WTC11 (cell line): ENCODE data around the gene NUP210. TPM values are rescaled to one million over a fixed set of nuclear protein-coding genes. Genes with fewer than 3 reads are reported as not detected.

Experiments used
- ATF3 ChIP-seq: sonication (generic); formaldehyde crosslinking; conservative IDR thresholded peaks from 2 replicates; pipeline ENCODE4 v1.8.1; 2022; ENCODE audit warnings: mild to moderate bottlenecking, missing genetic modification reagents
- ATF6 ChIP-seq: sonication (generic); formaldehyde crosslinking; IDR thresholded peaks from 2 replicates; pipeline ENCODE4 v1.8.1; 2023; ENCODE audit warnings: mild to moderate bottlenecking, missing genetic modification reagents
- CREB1 ChIP-seq: sonication (generic); formaldehyde crosslinking; IDR thresholded peaks from 2 replicates; pipeline ENCODE4 v1.8.0; 2023; ENCODE audit warnings: mild to moderate bottlenecking, missing genetic modification reagents
- ERG ChIP-seq: fragments of 250-450 bp; sonication (Bioruptor Pico); IDR thresholded peaks from 2 replicates; pipeline ENCODE4 v1.8.0; 2021; ENCODE audit warnings: mild to moderate bottlenecking
- FOXP1 ChIP-seq: sonication (generic); formaldehyde crosslinking; IDR thresholded peaks from 2 replicates; pipeline ENCODE4 v1.8.0; 2022; ENCODE audit warnings: missing genetic modification reagents, mild to moderate bottlenecking, moderate library complexity, borderline replicate concordance
- GABPB1 ChIP-seq: sonication (generic); formaldehyde crosslinking; IDR thresholded peaks from 2 replicates; pipeline ENCODE4 v1.8.1; 2023; ENCODE audit warnings: mild to moderate bottlenecking, missing genetic modification reagents
- HMGA2 ChIP-seq: fragments of 250-450 bp; sonication (Bioruptor Pico); IDR thresholded peaks from 2 replicates; pipeline ENCODE4 v1.4.0; 2021; ENCODE audit warnings: mild to moderate bottlenecking, moderate library complexity
- MYBL2 ChIP-seq: sonication (generic); formaldehyde crosslinking; IDR thresholded peaks from 2 replicates; pipeline ENCODE4 v1.8.1; 2023; ENCODE audit warnings: mild to moderate bottlenecking, moderate library complexity, missing genetic modification reagents
- NFATC4 ChIP-seq: fragments of 250-450 bp; sonication (Bioruptor Pico); IDR thresholded peaks from 2 replicates; pipeline ENCODE4 v1.9.0; 2021; ENCODE audit warnings: mild to moderate bottlenecking
- NFE2L1 ChIP-seq: sonication (generic); formaldehyde crosslinking; IDR thresholded peaks from 2 replicates; pipeline ENCODE4 v1.8.1; 2023; ENCODE audit warnings: missing genetic modification reagents
- NFYB ChIP-seq: sonication (generic); formaldehyde crosslinking; conservative IDR thresholded peaks from 2 replicates; pipeline ENCODE4 v1.8.0; 2022; ENCODE audit warnings: low read depth, missing genetic modification reagents
- OVOL2 ChIP-seq: fragments of 250-450 bp; sonication (Bioruptor Pico); IDR thresholded peaks from 2 replicates; pipeline ENCODE4 v1.9.0; 2021; ENCODE audit warnings: mild to moderate bottlenecking, borderline replicate concordance
- TEAD1 ChIP-seq: sonication (generic); formaldehyde crosslinking; IDR thresholded peaks from 2 replicates; pipeline ENCODE4 v1.8.0; 2022; ENCODE audit warnings: mild to moderate bottlenecking, missing genetic modification reagents
- USF2 ChIP-seq: sonication (generic); formaldehyde crosslinking; IDR thresholded peaks from 2 replicates; pipeline ENCODE4 v1.8.1; 2023; ENCODE audit warnings: mild to moderate bottlenecking, missing genetic modification reagents, moderate library complexity
- ZBTB21 ChIP-seq: sonication (generic); formaldehyde crosslinking; IDR thresholded peaks from 2 replicates; pipeline ENCODE4 v1.8.1; 2023; ENCODE audit warnings: mild to moderate bottlenecking, missing genetic modification reagents, borderline replicate concordance
- ZNF232 ChIP-seq: sonication (generic); formaldehyde crosslinking; IDR thresholded peaks from 2 replicates; pipeline ENCODE4 v1.8.0; 2022; ENCODE audit warnings: mild to moderate bottlenecking, missing genetic modification reagents
- ZNF317 ChIP-seq: sonication (generic); formaldehyde crosslinking; IDR thresholded peaks from 2 replicates; pipeline ENCODE4 v1.8.1; 2023; ENCODE audit warnings: low read depth, mild to moderate bottlenecking, moderate library complexity, missing genetic modification reagents, borderline replicate concordance
- ZNF423 ChIP-seq: fragments of 250-450 bp; sonication (Bioruptor Pico); IDR thresholded peaks from 2 replicates; pipeline ENCODE4 v2.1.2; 2022; ENCODE audit warnings: mild to moderate bottlenecking, moderate library complexity
- ZSCAN18 ChIP-seq: fragments of 250-450 bp; sonication (Bioruptor Pico); IDR thresholded peaks from 2 replicates; pipeline ENCODE4 v2.1.2; 2022; ENCODE audit warnings: mild to moderate bottlenecking, moderate library complexity
- total RNA-seq: library from RNA; stranded (reverse); gene quantifications from 3 replicates; pipeline ENCODE4 v1.2.3, GENCODE V29; 2021
- TF ChIP-seq, protein P1 (sequence below): sonication (generic); formaldehyde crosslinking; IDR thresholded peaks from 2 replicates; pipeline ENCODE4 v1.8.0; 2022; ENCODE audit warnings: missing genetic modification reagents
- TF ChIP-seq, protein P2 (sequence below): sonication (generic); formaldehyde crosslinking; IDR thresholded peaks from 2 replicates; pipeline ENCODE4 v1.8.1; 2023; ENCODE audit warnings: mild to moderate bottlenecking, moderate library complexity, missing genetic modification reagents
- TF ChIP-seq, protein P3 (sequence below): sonication (generic); formaldehyde crosslinking; IDR thresholded peaks from 2 replicates; pipeline ENCODE4 v1.8.0; 2023; ENCODE audit warnings: missing genetic modification reagents, mild to moderate bottlenecking, borderline replicate concordance

The NUP210 gene
- total RNA-seq, 1 experiment from 2014 or later = 59.2 TPM

- peak; percentile 85; the same call in 1 of the 2 replicates for TF ChIP-seq NFE2L1
- TF ChIP-seq ZNF423 (CRISPR knock-in tag) = no peak
- TF ChIP-seq HMGA2 (CRISPR knock-in tag) = no peak
- TF ChIP-seq ZNF232 (CRISPR knock-in tag) = peak; percentile 81
- TF ChIP-seq CREB1 (CRISPR knock-in tag) = peak; percentile 90
- TF ChIP-seq NFATC4 (CRISPR knock-in tag) = no peak
- TF ChIP-seq ERG (CRISPR knock-in tag) = no peak; the same call in 1 of the 2 replicates
- no peak for TF ChIP-seq ZNF317 (CRISPR knock-in tag)
- peak; percentile 70 for TF ChIP-seq GABPB1 (CRISPR knock-in tag)
- TF ChIP-seq, protein P1, sequence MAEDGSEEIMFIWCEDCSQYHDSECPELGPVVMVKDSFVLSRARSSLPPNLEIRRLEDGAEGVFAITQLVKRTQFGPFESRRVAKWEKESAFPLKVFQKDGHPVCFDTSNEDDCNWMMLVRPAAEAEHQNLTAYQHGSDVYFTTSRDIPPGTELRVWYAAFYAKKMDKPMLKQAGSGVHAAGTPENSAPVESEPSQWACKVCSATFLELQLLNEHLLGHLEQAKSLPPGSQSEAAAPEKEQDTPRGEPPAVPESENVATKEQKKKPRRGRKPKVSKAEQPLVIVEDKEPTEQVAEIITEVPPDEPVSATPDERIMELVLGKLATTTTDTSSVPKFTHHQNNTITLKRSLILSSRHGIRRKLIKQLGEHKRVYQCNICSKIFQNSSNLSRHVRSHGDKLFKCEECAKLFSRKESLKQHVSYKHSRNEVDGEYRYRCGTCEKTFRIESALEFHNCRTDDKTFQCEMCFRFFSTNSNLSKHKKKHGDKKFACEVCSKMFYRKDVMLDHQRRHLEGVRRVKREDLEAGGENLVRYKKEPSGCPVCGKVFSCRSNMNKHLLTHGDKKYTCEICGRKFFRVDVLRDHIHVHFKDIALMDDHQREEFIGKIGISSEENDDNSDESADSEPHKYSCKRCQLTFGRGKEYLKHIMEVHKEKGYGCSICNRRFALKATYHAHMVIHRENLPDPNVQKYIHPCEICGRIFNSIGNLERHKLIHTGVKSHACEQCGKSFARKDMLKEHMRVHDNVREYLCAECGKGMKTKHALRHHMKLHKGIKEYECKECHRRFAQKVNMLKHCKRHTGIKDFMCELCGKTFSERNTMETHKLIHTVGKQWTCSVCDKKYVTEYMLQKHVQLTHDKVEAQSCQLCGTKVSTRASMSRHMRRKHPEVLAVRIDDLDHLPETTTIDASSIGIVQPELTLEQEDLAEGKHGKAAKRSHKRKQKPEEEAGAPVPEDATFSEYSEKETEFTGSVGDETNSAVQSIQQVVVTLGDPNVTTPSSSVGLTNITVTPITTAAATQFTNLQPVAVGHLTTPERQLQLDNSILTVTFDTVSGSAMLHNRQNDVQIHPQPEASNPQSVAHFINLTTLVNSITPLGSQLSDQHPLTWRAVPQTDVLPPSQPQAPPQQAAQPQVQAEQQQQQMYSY (CRISPR knock-in tag) = no peak
- TF ChIP-seq ATF3 (CRISPR knock-in tag) = no peak
- no peak for TF ChIP-seq ATF6 (CRISPR knock-in tag)
- peak; percentile 63; the same call in 1 of the 2 replicates for TF ChIP-seq TEAD1 (CRISPR knock-in tag)
- no peak; the same call in none of the 2 replicates for TF ChIP-seq USF2 (CRISPR knock-in tag)
- TF ChIP-seq MYBL2 (CRISPR knock-in tag) = 0 out of 2 replicates have a peak, but pooled peaks have one; percentile 67
- no peak for TF ChIP-seq ZBTB21
- TF ChIP-seq ZSCAN18 (CRISPR knock-in tag) = no peak
- TF ChIP-seq, protein P2, sequence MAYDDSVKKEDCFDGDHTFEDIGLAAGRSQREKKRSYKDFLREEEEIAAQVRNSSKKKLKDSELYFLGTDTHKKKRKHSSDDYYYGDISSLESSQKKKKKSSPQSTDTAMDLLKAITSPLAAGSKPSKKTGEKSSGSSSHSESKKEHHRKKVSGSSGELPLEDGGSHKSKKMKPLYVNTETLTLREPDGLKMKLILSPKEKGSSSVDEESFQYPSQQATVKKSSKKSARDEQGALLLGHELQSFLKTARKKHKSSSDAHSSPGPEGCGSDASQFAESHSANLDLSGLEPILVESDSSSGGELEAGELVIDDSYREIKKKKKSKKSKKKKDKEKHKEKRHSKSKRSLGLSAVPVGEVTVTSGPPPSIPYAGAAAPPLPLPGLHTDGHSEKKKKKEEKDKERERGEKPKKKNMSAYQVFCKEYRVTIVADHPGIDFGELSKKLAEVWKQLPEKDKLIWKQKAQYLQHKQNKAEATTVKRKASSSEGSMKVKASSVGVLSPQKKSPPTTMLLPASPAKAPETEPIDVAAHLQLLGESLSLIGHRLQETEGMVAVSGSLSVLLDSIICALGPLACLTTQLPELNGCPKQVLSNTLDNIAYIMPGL (CRISPR knock-in tag) = peak; percentile 63; the same call in 1 of the 2 replicates
- TF ChIP-seq NFYB = no peak
- peak; percentile 79; the same call in 1 of the 2 replicates for TF ChIP-seq FOXP1 (CRISPR knock-in tag)
- TF ChIP-seq OVOL2 (CRISPR knock-in tag) = no peak
- TF ChIP-seq, protein P3, sequence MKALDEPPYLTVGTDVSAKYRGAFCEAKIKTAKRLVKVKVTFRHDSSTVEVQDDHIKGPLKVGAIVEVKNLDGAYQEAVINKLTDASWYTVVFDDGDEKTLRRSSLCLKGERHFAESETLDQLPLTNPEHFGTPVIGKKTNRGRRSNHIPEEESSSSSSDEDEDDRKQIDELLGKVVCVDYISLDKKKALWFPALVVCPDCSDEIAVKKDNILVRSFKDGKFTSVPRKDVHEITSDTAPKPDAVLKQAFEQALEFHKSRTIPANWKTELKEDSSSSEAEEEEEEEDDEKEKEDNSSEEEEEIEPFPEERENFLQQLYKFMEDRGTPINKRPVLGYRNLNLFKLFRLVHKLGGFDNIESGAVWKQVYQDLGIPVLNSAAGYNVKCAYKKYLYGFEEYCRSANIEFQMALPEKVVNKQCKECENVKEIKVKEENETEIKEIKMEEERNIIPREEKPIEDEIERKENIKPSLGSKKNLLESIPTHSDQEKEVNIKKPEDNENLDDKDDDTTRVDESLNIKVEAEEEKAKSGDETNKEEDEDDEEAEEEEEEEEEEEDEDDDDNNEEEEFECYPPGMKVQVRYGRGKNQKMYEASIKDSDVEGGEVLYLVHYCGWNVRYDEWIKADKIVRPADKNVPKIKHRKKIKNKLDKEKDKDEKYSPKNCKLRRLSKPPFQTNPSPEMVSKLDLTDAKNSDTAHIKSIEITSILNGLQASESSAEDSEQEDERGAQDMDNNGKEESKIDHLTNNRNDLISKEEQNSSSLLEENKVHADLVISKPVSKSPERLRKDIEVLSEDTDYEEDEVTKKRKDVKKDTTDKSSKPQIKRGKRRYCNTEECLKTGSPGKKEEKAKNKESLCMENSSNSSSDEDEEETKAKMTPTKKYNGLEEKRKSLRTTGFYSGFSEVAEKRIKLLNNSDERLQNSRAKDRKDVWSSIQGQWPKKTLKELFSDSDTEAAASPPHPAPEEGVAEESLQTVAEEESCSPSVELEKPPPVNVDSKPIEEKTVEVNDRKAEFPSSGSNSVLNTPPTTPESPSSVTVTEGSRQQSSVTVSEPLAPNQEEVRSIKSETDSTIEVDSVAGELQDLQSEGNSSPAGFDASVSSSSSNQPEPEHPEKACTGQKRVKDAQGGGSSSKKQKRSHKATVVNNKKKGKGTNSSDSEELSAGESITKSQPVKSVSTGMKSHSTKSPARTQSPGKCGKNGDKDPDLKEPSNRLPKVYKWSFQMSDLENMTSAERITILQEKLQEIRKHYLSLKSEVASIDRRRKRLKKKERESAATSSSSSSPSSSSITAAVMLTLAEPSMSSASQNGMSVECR (CRISPR knock-in tag) = peak; percentile 55; the same call in 1 of the 2 replicates
These were observed 41.3 kb upstream of the NUP210 start (continued) for GRCh38 chr3:13461169-13462124.
